Measurements from ENCODE around the gene SPAG16.

GRCh38 chr2:214450118-214450894 is 1166.0 kb downstream of the SPAG16 start:
- TF ChIP-seq CTCF (IDR thresholded peaks at IDR 0.05) (no peak), POLR2A (IDR thresholded peaks at IDR 0.05) (no peak)

All from testis (tissue), 2 donors.